ENCODE results near the gene ZNF267. TPM values are rescaled to one million over a fixed set of nuclear protein-coding genes. Genes with fewer than 3 reads are reported as not detected.

The ZNF267 gene
- total and polyA plus RNA-seq, 2 donors (not counting 3 experiments of a cell fraction or from before 2014, with no cell fraction given): 5.2 to 19.1 TPM

DNA sequence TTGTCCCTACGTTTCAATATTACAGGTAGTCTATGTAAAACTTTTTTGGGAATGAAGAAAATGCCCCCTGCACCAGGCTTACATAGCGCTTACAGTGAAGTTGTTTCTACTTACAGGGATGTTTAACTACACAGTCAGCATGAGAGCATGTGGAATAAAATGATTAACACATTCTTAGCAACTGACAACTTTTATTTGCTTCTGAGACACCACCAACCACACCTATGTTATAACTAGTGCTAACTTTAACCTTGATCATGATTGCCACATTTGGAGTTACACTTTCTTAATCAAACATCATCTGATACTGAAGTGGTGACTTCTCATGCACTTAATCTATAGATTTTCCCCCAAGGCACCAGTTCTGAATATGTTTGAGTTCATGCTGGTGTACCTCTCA is 20.3 kb upstream of the ZNF267 start:
- TF ChIP-seq POLR2A (IDR thresholded peaks at IDR 0.05; ENCODE audit: low read depth, low read length) (no peak), EZH2 (IDR thresholded peaks at IDR 0.05; ENCODE audit: borderline replicate concordance, low read depth, low read length, severe bottlenecking) (no peak), MYC (IDR thresholded peaks at IDR 0.05; ENCODE audit: low read depth, low read length) (no peak), CTCF (IDR thresholded peaks at IDR 0.05; ENCODE audit: extremely low read depth in 1 of 2, insufficient read depth in 1 of 2, low read depth in 1 of 2, low read length in 2 of 2) (no peak), MAX (IDR thresholded peaks at IDR 0.05; ENCODE audit: insufficient read depth, insufficient read length) (no peak), FOS (IDR thresholded peaks at IDR 0.05; ENCODE audit: borderline replicate concordance, insufficient read depth, low read length) (no peak), JUN (IDR thresholded peaks at IDR 0.05; ENCODE audit: borderline replicate concordance, insufficient read depth, insufficient read length, low read depth) (no peak), POLR2AphosphoS5 (IDR thresholded peaks at IDR 0.05; ENCODE audit: insufficient read depth, low read depth, low read length) (no peak), GATA2 (IDR thresholded peaks at IDR 0.05; ENCODE audit: insufficient read depth, insufficient read length, low read depth, low read length) (no peak)
- DNase-seq (ENCODE audit: low read depth, low spot score): no peak
- no peaks in the 10 kb centered on the region for H3K79me2 ChIP-seq (ENCODE audit: control insufficient read depth, insufficient read depth, low read length)
- no peaks in the 10 kb centered on the region for H3K9me1 ChIP-seq (replicated peaks; ENCODE audit: control insufficient read depth, extremely low read depth, insufficient read depth, low read length)
- no peaks in the 10 kb centered on the region for H3K36me3 ChIP-seq (ENCODE audit: control insufficient read depth in 2 of 2, extremely low read depth in 1 of 2, insufficient read depth in 2 of 2, low read length in 2 of 2)
- ChIA-PET POLR2A (no interaction called here), CTCF (no interaction called here)
- no TSS peak for BruUV-seq (replicated peaks)
- no peaks in the 10 kb centered on the region for H3K4me1 ChIP-seq (ENCODE audit: control insufficient read depth, extremely low read depth, insufficient read depth, low read length)
- no peaks in the 10 kb centered on the region for H4K20me1 ChIP-seq (replicated peaks; ENCODE audit: control insufficient read depth, extremely low read depth, insufficient read depth, low read length)
- no peak for FAIRE-seq
- H3K27me3 ChIP-seq (ENCODE audit: control insufficient read depth in 2 of 2, insufficient read depth in 2 of 2, low read length in 2 of 2): peaks cover 2 to 9% of the 10 kb centered on the region in 2 experiments
- intact Hi-C loops (cut with micrococcal nuclease): no loop called here
- H3K9ac ChIP-seq (replicated peaks; ENCODE audit: extremely low read depth, insufficient read depth, low read length): no peak overlapping the region
- H3K4me2 ChIP-seq (ENCODE audit: insufficient read depth, low read length): no peak overlapping the region
- no peaks in the 10 kb centered on the region for H3K9me3 ChIP-seq (replicated peaks; ENCODE audit: control insufficient read depth, insufficient read depth, low read length)
- H2AFZ ChIP-seq (ENCODE audit: low read depth, low read length): no peak overlapping the region
- dilution Hi-C loops (cut with MboI; ENCODE audit: extremely low pct_ligation_motif_present, low sequenced_read_pairs): no loop called here
- no peak overlapping the region for H3K4me3 ChIP-seq (replicated peaks in 1 of 3; ENCODE audit: insufficient read depth in 1 of 3, low read depth in 1 of 3, low read length in 3 of 3)
- no peak overlapping the region for H3K27ac ChIP-seq (ENCODE audit: insufficient read depth, low read depth, low read length)
